HFFc6 (cell line): ENCODE results near the gene ADI1. TPM values are rescaled to one million over a fixed set of nuclear protein-coding genes. Genes with fewer than 3 reads are reported as not detected.

Source experiments
- DNase-seq: peaks from one replicate; pipeline ENCODE4 v3.0.0-alpha.2; 2018
- H3K27ac Mint-ChIP-seq: 2 replicates; pipeline ENCODE4 v1.8.0; 2020; ENCODE audit warnings: mild to moderate bottlenecking, mixed read lengths
- H3K27me3 Mint-ChIP-seq: 2 replicates; pipeline ENCODE4 v1.8.0; 2021; ENCODE audit warnings: mild to moderate bottlenecking, moderate library complexity, mixed read lengths; ENCODE audit not compliant: insufficient read depth
- H3K36me3 Mint-ChIP-seq: 2 replicates; pipeline ENCODE4 v1.8.0; 2021; ENCODE audit warnings: low read depth, mixed read lengths
- H3K4me1 Mint-ChIP-seq: 2 replicates; pipeline ENCODE4 v1.8.0; 2020; ENCODE audit warnings: low read depth, mixed read lengths
- H3K4me3 Mint-ChIP-seq: 2 replicates; pipeline ENCODE4 v1.8.0; 2020; ENCODE audit warnings: mild to moderate bottlenecking, moderate library complexity, mixed read lengths
- H3K9me3 Mint-ChIP-seq: 2 replicates; pipeline ENCODE4 v1.8.0; 2020; ENCODE audit warnings: mild to moderate bottlenecking, mixed read lengths
- CTCF ChIP-seq: fragments of 200-600 bp; sonication (generic); IDR thresholded peaks from 2 replicates; pipeline ENCODE4 v1.5.0; 2021; ENCODE audit warnings: antibody characterized with exemption, mild to moderate bottlenecking
- total RNA-seq, 6 experiments: library from RNA; stranded (reverse); fragmentation: NEBNext Ultra II Directional; extraction: Animal tissue kit (Norgen Biotek cat#: 25700); gene quantifications; 2 replicates in 1 of 6; 3 replicates in 5 of 6; pipeline ENCODE4 v1.2.3, GENCODE V29; 2021

Gene ADI1
- total RNA-seq, 6 experiments from 2014 or later = 66.6 to 94.2 (median 75.5) TPM

- Mint-ChIP-seq H3K4me1 (peaks cover 49% of the 10 kb centered on the region), H3K36me3 (peaks cover 40% of the 10 kb centered on the region), H3K27me3 (peaks cover 2% of the 10 kb centered on the region), H3K9me3 (no peaks in the 10 kb centered on the region), H3K27ac (peak overlapping the region; percentile 40), H3K4me3 (no peak overlapping the region)
- no peak for DNase-seq
- TF ChIP-seq CTCF = no peak
Observed at GRCh38 chr2:3468296-3468988, 50.9 kb downstream of the ADI1 start.

DNA sequence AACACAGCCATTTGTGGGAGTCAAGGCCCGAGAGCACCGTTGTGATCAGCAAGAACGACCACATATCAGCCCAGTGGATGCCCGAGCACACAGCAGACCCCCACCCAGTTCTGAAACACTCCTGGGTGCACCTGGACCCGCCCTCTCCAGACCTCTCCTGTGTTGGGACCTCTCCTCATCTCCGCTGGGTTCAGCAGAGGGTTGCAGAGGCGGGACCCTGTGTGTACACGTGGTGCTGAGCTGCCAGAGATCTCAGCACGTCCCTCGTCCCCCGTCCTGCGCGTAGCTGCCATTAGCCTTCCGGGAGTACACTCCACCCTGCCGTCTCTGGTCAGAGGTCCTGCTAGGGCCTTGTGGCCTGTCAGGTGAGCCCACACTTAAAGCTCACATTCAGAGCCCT lies 51.7 kb downstream of the ADI1 start:
- Mint-ChIP-seq H3K27me3 (peaks cover 2% of the 10 kb centered on the region), H3K27ac (peak overlapping the region; percentile 40; the same call in 1 of the 2 replicates)

GRCh38 chr2:3466966-3467365 lies 52.4 kb downstream of the ADI1 start:
- no peak for TF ChIP-seq CTCF
- no peaks in the 10 kb centered on the region for H3K9me3 Mint-ChIP-seq
- H3K27ac Mint-ChIP-seq = no peak overlapping the region
- H3K36me3 Mint-ChIP-seq = peaks cover 31% of the 10 kb centered on the region
- H3K4me3 Mint-ChIP-seq = no peak overlapping the region
- peaks cover 49% of the 10 kb centered on the region for H3K4me1 Mint-ChIP-seq
- H3K27me3 Mint-ChIP-seq = peaks cover 2% of the 10 kb centered on the region; the same call in 1 of the 2 replicates
- no peak for DNase-seq

More for the DNA sequence above, 51.7 kb downstream of the ADI1 start:
- no peak for DNase-seq
- Mint-ChIP-seq H3K9me3 (no peaks in the 10 kb centered on the region), H3K36me3 (peaks cover 38% of the 10 kb centered on the region), H3K4me1 (peaks cover 49% of the 10 kb centered on the region), H3K4me3 (no peak overlapping the region)
- TF ChIP-seq CTCF = no peak

GRCh38 chr2:3466482-3466863 lies 52.9 kb downstream of the ADI1 start:
- H3K36me3 Mint-ChIP-seq = peaks cover 29% of the 10 kb centered on the region
- H3K9me3 Mint-ChIP-seq = no peaks in the 10 kb centered on the region
- no peak overlapping the region; the same call in 1 of the 2 replicates for H3K4me3 Mint-ChIP-seq
- H3K4me1 Mint-ChIP-seq = peaks cover 49% of the 10 kb centered on the region
- H3K27me3 Mint-ChIP-seq = peaks cover 2% of the 10 kb centered on the region; the same call in 1 of the 2 replicates
- no peak for DNase-seq
- TF ChIP-seq CTCF = no peak
- H3K27ac Mint-ChIP-seq = peak overlapping the region; percentile 84; the same call in 1 of the 2 replicates

DNA sequence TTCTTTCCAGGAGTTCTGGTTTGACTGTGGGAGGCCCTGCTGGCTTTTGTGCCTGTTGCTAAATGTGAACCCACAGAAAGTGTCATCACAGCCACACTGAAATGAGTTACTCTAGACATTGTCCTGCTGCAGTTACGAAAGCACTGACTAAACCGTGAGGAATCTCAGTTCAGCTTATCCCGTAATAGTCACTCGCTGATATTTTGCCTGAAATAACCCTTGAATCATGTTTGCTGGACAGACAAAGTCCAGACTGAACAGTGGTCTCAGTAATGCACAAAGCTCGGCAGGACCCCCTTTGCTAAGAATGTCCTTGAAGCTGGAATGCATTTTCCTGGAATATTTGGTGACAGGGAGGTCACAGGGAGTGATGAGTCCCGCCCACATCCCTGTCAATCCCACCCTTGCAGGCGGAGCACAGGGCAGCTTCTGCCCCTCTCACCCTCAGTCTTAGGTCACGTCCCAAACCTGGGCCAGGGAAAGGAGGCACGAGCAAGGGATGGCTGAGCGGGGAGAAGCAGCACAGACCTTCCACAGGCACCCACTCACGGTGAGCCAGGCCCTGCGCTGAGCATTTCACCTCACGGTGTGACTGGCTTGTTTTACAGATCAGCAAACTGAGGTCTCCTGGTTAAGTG lies 53.4 kb downstream of the ADI1 start:
- TF ChIP-seq CTCF = no peak
- H3K27me3 Mint-ChIP-seq = peaks cover 2% of the 10 kb centered on the region; the same call in 1 of the 2 replicates
- H3K36me3 Mint-ChIP-seq = peaks cover 29% of the 10 kb centered on the region
- peak overlapping the region; percentile 84 for H3K27ac Mint-ChIP-seq
- H3K4me1 Mint-ChIP-seq = peaks cover 44% of the 10 kb centered on the region
- DNase-seq = peak; percentile 88
- no peaks in the 10 kb centered on the region for H3K9me3 Mint-ChIP-seq
- H3K4me3 Mint-ChIP-seq = peak overlapping the region; percentile 63
